B cell (primary cell): ENCODE measurements around the gene RAB31.

Experiments
- CTCF ChIP-seq: fragments of 200-600 bp; IDR thresholded peaks from one replicate; pipeline ENCODE4 v1.8.0; 2022; ENCODE audit warnings: antibody characterized with exemption, mild to moderate bottlenecking
- EZH2 ChIP-seq: IDR thresholded peaks from 2 replicates; pipeline ENCODE4 v1.6.1; 2012; ENCODE audit warnings: borderline replicate concordance, low read depth, mild to moderate bottlenecking, moderate library complexity, low read length; ENCODE audit not compliant: insufficient read depth, poor library complexity, severe bottlenecking

DNA sequence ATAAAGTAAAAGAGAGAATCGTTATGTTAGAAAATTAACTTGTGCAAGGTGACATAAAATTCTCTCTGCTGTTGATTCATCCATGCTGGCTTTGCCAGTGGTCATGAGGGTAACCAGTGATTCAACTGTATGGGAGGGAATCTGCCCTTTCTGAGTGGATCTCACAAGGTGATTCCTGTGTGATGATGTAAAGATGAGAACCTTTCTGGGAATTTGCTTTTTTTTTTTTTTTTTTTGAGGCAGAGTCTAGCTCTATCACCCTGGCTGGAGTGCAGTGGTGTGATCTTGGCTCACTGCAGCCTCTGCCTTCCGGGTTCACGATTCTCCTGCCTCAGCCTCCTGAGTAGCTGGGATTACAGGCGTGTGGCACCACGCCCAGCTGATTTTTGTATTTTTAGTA is 23.3 kb downstream of the RAB31 start:
- TF ChIP-seq CTCF (no peak), EZH2 (no peak)
